NB4 (cell line): ENCODE results near the gene SELENOS.
"Not testable (repeated sequence)": the region's sequence is repeated elsewhere in the genome, so short reads cannot be mapped to it uniquely, and the experiment has no call there.

Experiments used
- DNase-seq: peaks from one replicate; pipeline ENCODE4 v3.0.0; 2010; ENCODE audit warnings: low read depth
- H3K4me3 ChIP-seq: one replicate; pipeline ENCODE4 v1.5.1; 2011; ENCODE audit warnings: mild to moderate bottlenecking, low read depth, low read length, moderate library complexity
- CTCF ChIP-seq: IDR thresholded peaks from one replicate; pipeline ENCODE4 v1.5.1; 2012; ENCODE audit warnings: low read depth, low read length
- MAX ChIP-seq: IDR thresholded peaks from 2 replicates; pipeline ENCODE4 v1.6.1; 2011; ENCODE audit warnings: low read depth, low read length
- MYC ChIP-seq: IDR thresholded peaks from 2 replicates; pipeline ENCODE4 v1.6.1; 2011; ENCODE audit warnings: low read depth, low read length
- POLR2A ChIP-seq: IDR thresholded peaks from 2 replicates; pipeline ENCODE4 v1.6.1; 2011; ENCODE audit warnings: mild to moderate bottlenecking; ENCODE audit not compliant: insufficient read length; ENCODE audit errors: extremely low read depth

Gene SELENOS

GRCh38 chr15:101296418-101297405 is 19.4 kb upstream of the SELENOS start:
- no peak for TF ChIP-seq MYC
- TF ChIP-seq POLR2A = no peak
- peak overlapping the region; percentile 80 for H3K4me3 ChIP-seq
- no peak for DNase-seq

- H3K4me3 ChIP-seq = peak overlapping the region; percentile 80
- no peak for TF ChIP-seq MAX
- no peak for TF ChIP-seq CTCF
- no peak for TF ChIP-seq MYC
- no peak for TF ChIP-seq POLR2A
- no peak for DNase-seq
Observed at GRCh38 chr15:101295607-101296161, 18.4 kb upstream of the SELENOS start.

- TF ChIP-seq POLR2A (peak; percentile 87), CTCF (no peak), MAX (peak; percentile 92), MYC (peak; percentile 92)
- DNase-seq = peak; percentile 98
- peak within 1 kb of the TSS; percentile 80 for H3K4me3 ChIP-seq
Observed at GRCh38 chr15:101294731-101295606, 17.7 kb upstream of the SELENOS start, which contains the start of gene SNRPA1. TSS of gene SNRPA1 (minus strand) at chr15:101295248. CDS start at chr15:101295178, 70 bp downstream.

- peak overlapping the region; percentile 80 for H3K4me3 ChIP-seq
- no peak for TF ChIP-seq MAX
- no peak for TF ChIP-seq CTCF
- TF ChIP-seq POLR2A = no peak
- no peak for TF ChIP-seq MYC
- DNase-seq = no peak
Observed at GRCh38 chr15:101293122-101293521, 15.8 kb upstream of the SELENOS start.

- DNase-seq = peak; percentile 76
- TF ChIP-seq POLR2A (no peak), MYC (no peak), MAX (no peak), CTCF (peak; percentile 64)
- no peak overlapping the region for H3K4me3 ChIP-seq
Observed at GRCh38 chr15:101288905-101289513, 11.7 kb upstream of the SELENOS start.

GRCh38 chr15:101287342-101287741 is 10.1 kb upstream of the SELENOS start:
- H3K4me3 ChIP-seq, DNase-seq: not testable (repeated sequence)
